Measurements from ENCODE around the gene DEPDC5. TPM values are rescaled to one million over a fixed set of nuclear protein-coding genes. Genes with fewer than 3 reads are reported as not detected.

The DEPDC5 gene
- total RNA-seq, 3 donors from 2014 or later: 13.6 to 20.0 (median 16.1) TPM

DNA sequence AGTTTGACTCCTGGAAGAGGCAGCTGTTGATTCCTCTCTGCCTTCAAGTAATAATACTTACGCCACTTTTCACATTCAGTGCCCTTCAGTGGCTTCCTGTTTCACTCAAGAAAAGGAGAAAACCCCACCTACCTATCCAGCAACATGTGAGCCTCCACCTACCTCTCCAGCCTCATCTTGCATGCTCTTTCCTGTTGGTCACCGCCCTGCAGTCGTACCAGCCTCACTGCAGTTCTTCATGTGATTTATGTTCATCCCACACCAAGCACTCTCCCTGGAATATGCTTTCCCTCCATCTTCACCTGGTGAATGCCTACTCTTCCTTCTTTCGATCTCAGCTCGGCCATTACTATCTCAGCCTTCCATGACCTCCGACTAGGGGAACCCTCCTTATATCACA, 168.7 kb downstream of the DEPDC5 start:
- Histone ChIP-seq H3K4me1 (no peaks in the 10 kb centered on the region), H3K36me3 (no peaks in the 10 kb centered on the region)
- intact Hi-C loops (cut with DNase I; ENCODE audit: low total_unique reads): no loop called here

DNA sequence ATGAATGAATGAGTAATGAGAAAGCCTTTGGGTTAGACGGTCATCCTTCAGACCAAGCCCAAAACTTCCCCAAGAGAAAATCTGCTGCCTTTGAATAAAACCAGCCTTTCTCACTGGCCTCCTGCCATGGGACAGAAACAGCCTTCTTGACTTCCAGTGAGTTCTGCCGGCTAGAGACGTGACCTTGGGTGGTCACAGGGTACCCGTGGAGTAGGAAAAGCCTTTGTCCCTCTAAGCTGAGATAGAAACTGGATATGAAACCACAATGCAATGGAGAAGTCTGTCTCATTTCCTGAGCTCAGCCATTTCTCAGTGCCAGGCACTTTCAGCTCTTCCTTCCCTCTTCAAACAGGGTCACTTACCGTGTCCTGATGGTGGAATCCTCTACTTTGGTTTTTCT, 169.3 kb downstream of the DEPDC5 start:
- intact Hi-C loops (cut with DNase I; ENCODE audit: low total_unique reads): no loop called here
- Histone ChIP-seq H3K27ac (no peak overlapping the region), H3K4me3 (no peak overlapping the region), H3K36me3 (no peaks in the 10 kb centered on the region), H3K4me1 (no peaks in the 10 kb centered on the region), H3K9me3 (no peaks in the 10 kb centered on the region), H3K27me3 (no peaks in the 10 kb centered on the region)
- no peak for DNase-seq (ENCODE audit: low spot score in 2 of 2)
- TF ChIP-seq POLR2A (IDR thresholded peaks at IDR 0.05) (no peak), POLR2AphosphoS5 (IDR thresholded peaks at IDR 0.05) (no peak)
- TF ChIP-seq, protein P1, sequence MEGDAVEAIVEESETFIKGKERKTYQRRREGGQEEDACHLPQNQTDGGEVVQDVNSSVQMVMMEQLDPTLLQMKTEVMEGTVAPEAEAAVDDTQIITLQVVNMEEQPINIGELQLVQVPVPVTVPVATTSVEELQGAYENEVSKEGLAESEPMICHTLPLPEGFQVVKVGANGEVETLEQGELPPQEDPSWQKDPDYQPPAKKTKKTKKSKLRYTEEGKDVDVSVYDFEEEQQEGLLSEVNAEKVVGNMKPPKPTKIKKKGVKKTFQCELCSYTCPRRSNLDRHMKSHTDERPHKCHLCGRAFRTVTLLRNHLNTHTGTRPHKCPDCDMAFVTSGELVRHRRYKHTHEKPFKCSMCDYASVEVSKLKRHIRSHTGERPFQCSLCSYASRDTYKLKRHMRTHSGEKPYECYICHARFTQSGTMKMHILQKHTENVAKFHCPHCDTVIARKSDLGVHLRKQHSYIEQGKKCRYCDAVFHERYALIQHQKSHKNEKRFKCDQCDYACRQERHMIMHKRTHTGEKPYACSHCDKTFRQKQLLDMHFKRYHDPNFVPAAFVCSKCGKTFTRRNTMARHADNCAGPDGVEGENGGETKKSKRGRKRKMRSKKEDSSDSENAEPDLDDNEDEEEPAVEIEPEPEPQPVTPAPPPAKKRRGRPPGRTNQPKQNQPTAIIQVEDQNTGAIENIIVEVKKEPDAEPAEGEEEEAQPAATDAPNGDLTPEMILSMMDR (IDR thresholded peaks at IDR 0.05): no peak

More for the DNA sequence above, 168.7 kb downstream of the DEPDC5 start:
- TF ChIP-seq, protein P1 (IDR thresholded peaks at IDR 0.05): no peak
- TF ChIP-seq POLR2A (IDR thresholded peaks at IDR 0.05) (no peak), POLR2AphosphoS5 (IDR thresholded peaks at IDR 0.05) (no peak)
- H3K4me3 ChIP-seq: no peak overlapping the region
- no peaks in the 10 kb centered on the region for H3K9me3 ChIP-seq
- no peaks in the 10 kb centered on the region for H3K27me3 ChIP-seq
- no peak overlapping the region for H3K27ac ChIP-seq
- DNase-seq (ENCODE audit: low spot score in 2 of 2): no peak

DNA sequence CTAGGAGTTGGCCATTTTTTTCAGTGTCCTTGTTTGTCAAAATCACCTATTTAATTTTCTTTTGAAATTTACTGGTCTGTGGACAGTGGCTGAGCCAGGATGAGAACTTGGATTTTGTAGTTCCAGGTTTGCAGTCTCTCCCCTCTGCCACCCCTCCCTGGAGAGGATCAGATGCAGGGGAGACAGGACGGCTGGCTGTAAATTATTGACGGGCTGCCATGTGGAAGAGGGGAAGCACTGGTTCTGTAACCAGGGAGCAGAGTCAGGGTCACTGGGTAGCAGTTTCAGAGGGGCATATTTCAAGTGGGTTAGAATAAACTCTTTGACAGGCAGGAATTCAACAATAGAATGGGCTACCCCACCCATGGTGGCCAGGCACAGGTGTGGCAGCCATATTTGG, 169.9 kb downstream of the DEPDC5 start:
- no peak overlapping the region for H3K27ac ChIP-seq
- no peaks in the 10 kb centered on the region for H3K36me3 ChIP-seq
- H3K4me1 ChIP-seq: no peaks in the 10 kb centered on the region
- no peak overlapping the region for H3K4me3 ChIP-seq
- H3K9me3 ChIP-seq: no peaks in the 10 kb centered on the region
- no peak for DNase-seq (ENCODE audit: low spot score in 2 of 2)
- no peaks in the 10 kb centered on the region for H3K27me3 ChIP-seq
- intact Hi-C loops (cut with DNase I; ENCODE audit: low total_unique reads): no loop called here
- TF ChIP-seq, protein P1 (IDR thresholded peaks at IDR 0.05): no peak

DNA sequence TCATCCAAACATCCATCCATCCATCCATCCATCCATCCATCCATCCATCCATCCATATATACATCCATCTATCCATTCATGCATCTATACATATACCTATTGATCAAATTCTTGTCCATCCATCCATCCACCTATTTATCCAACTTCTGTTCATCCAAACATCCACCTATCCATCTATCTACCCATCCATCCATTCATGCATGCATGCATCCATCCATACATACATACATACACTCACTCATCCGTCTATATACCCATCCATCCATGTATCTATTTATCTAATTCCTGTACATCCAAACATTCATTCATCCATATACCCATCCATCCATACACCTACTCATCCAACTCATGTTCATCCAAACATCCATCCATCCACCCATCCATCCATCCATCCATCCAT, 171.2 kb downstream of the DEPDC5 start:
- Histone ChIP-seq H3K4me1 (no peaks in the 10 kb centered on the region), H3K27me3 (no peaks in the 10 kb centered on the region), H3K27ac (no peak overlapping the region), H3K9me3 (no peaks in the 10 kb centered on the region), H3K4me3 (no peak overlapping the region), H3K36me3 (no peaks in the 10 kb centered on the region)
- DNase-seq (ENCODE audit: low spot score in 2 of 2): no peak
- intact Hi-C loops (cut with DNase I; ENCODE audit: low total_unique reads): no loop called here
- no peak for TF ChIP-seq POLR2A (IDR thresholded peaks at IDR 0.05)
- no peak for TF ChIP-seq POLR2AphosphoS5 (IDR thresholded peaks at IDR 0.05)
- TF ChIP-seq, protein P1 (IDR thresholded peaks at IDR 0.05): no peak

DNA sequence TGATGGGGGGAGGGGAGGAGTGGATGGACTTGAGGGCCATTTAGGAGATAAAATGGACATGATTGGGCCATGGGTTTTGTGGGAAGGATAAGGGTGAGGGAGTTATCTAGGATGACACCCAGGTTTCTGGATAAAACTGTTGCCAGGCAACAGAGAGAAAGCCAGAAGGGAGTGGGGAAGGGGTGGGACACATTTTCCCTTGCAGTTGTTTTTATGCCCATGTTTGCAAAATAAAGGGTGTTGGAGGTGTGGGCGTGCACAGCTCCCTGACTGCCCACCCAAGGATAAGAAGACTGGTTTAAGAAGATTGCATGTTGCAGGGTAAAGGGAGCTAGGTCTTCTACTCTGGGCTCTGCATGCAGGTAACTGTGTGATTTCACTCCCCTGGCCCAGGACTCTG, 172.2 kb downstream of the DEPDC5 start:
- no peak for DNase-seq (ENCODE audit: low spot score in 2 of 2)
- H3K4me1 ChIP-seq: no peaks in the 10 kb centered on the region
- H3K9me3 ChIP-seq: no peaks in the 10 kb centered on the region
- TF ChIP-seq POLR2A (IDR thresholded peaks at IDR 0.05): no peak
- TF ChIP-seq POLR2AphosphoS5 (IDR thresholded peaks at IDR 0.05): no peak
- TF ChIP-seq, protein P1 (IDR thresholded peaks at IDR 0.05): no peak
- H3K27ac ChIP-seq: no peak overlapping the region
- H3K4me3 ChIP-seq: no peak overlapping the region
- intact Hi-C loops (cut with DNase I; ENCODE audit: low total_unique reads): no loop called here
- H3K36me3 ChIP-seq: no peaks in the 10 kb centered on the region
- H3K27me3 ChIP-seq: no peaks in the 10 kb centered on the region

All from breast epithelium (tissue), 4 donors.